ENCODE results near the gene KIF5B.

DNA sequence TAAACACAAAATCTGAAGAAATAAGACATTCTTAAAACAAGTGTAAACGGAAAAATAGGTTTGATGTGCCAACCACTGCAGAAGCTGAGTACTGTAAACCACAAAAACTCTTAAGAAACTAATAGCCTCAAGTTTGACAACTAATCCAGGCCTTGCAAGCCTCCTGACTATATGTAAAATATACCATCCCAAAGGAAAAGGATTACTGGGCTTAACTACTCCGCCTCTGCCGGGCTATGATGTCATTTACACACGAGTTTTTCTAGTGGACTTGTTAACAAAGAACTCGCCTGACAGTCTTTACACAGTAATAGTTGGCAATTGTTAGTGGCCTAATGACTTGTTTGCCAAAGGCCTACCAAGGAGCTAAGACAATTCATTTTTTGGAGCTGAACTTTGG, 2.1 kb downstream of the KIF5B start:
- TF ChIP-seq CTCF (IDR thresholded peaks at IDR 0.05 in 2 of 3, conservative IDR thresholded peaks at IDR 0.05 in 1 of 3; ENCODE audit: insufficient read depth in 2 of 3, low read depth in 1 of 3, low read length in 3 of 3) = no peak
- TF ChIP-seq ZNF263 (CRISPR knock-in tag; IDR thresholded peaks at IDR 0.05; ENCODE audit: borderline replicate concordance) = no peak
- no peak for TF ChIP-seq EP300 (IDR thresholded peaks at IDR 0.05; ENCODE audit: low read length)
- no peak for TF ChIP-seq LARP7 (IDR thresholded peaks at IDR 0.05)
- TF ChIP-seq YY1 (IDR thresholded peaks at IDR 0.05; ENCODE audit: borderline replicate concordance in 1 of 3, control insufficient read depth in 1 of 3, extremely low read depth in 1 of 3, insufficient read depth in 3 of 3, insufficient read length in 1 of 3, insufficient replicate concordance in 2 of 3, low read depth in 1 of 3, low read length in 2 of 3) = no peak
- no peak for TF ChIP-seq GABPA (tag; conservative IDR thresholded peaks at IDR 0.05; ENCODE audit: low read depth)
- TF ChIP-seq, protein P1, sequence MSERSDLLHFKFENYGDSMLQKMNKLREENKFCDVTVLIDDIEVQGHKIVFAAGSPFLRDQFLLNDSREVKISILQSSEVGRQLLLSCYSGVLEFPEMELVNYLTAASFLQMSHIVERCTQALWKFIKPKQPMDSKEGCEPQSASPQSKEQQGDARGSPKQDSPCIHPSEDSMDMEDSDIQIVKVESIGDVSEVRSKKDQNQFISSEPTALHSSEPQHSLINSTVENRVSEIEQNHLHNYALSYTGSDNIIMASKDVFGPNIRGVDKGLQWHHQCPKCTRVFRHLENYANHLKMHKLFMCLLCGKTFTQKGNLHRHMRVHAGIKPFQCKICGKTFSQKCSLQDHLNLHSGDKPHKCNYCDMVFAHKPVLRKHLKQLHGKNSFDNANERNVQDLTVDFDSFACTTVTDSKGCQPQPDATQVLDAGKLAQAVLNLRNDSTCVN (CRISPR knock-in tag; IDR thresholded peaks at IDR 0.05) = no peak

Measured in K562 (cell line).